Endothelial cell of umbilical vein (primary cell): ENCODE measurements around the gene UIMC1. TPM values are rescaled to one million over a fixed set of nuclear protein-coding genes. Genes with fewer than 3 reads are reported as not detected.

Experiments
- BruUV-seq: library from RNA; stranded (reverse); fragments of 400-500 nt; replicated peaks from 2 replicates; lab custom pipeline; 2021; lab: Mats Ljungman, UMichigan
- CTCF ChIA-PET: fragments of 300-600, 350-600 bp; sonication (Branson Sonifier 250); formaldehyde crosslinking; loops from one replicate; lab custom pipeline; 2021; ENCODE audit warnings: antibody characterized with exemption, inconsistent platforms; lab: Charles Lee
- POLR2A ChIA-PET: fragments of 300-600, 350-600 bp; sonication (Branson Sonifier 250); formaldehyde crosslinking; loops from one replicate; lab custom pipeline; 2021; ENCODE audit warnings: antibody characterized with exemption, inconsistent platforms; lab: Charles Lee
- DNase-seq: peaks from one replicate; pipeline ENCODE4 v3.0.0-alpha.2; 2011; ENCODE audit warnings: low read depth, low spot score
- FAIRE-seq: peaks from 2 replicates; lab custom pipeline; 2011; peaks lifted over from hg19 to GRCh38; lab: Jason Lieb, UNC
- H2AFZ ChIP-seq: 2 replicates; pipeline ENCODE4 v1.6.0; 2012; ENCODE audit warnings: low read depth, low read length, control low read depth, inconsistent platforms
- H3K27ac ChIP-seq: 2 replicates; pipeline ENCODE4 v1.5.1; 2011; ENCODE audit warnings: low read depth, mild to moderate bottlenecking, control low read depth, low read length, moderate library complexity; ENCODE audit not compliant: insufficient read depth
- H3K27me3 ChIP-seq, 2 experiments: 2 replicates each; pipeline versions ENCODE4 v1.6.0 to v1.6.1; 2011; ENCODE audit warnings: low read length in 2 of 2, mixed read lengths in 1 of 2; ENCODE audit not compliant: control insufficient read depth in 2 of 2, insufficient read depth in 2 of 2
- H3K36me3 ChIP-seq, 2 experiments: 2 replicates in 1 of 2; 3 replicates in 1 of 2; pipeline ENCODE4 v1.5.1; 2011; ENCODE audit warnings: low read length in 2 of 2, mild to moderate bottlenecking in 1 of 2, moderate library complexity in 1 of 2; ENCODE audit not compliant: control insufficient read depth in 2 of 2, insufficient read depth in 2 of 2; ENCODE audit errors: extremely low read depth in 1 of 2
- H3K4me1 ChIP-seq: 3 replicates; pipeline ENCODE4 v1.5.1; 2011; ENCODE audit warnings: mild to moderate bottlenecking, low read length; ENCODE audit not compliant: control insufficient read depth, insufficient read depth; ENCODE audit errors: extremely low read depth
- H3K4me2 ChIP-seq: 2 replicates; pipeline ENCODE4 v1.6.1; 2011; ENCODE audit warnings: low read length, control low read depth, mixed read lengths; ENCODE audit not compliant: insufficient read depth
- H3K4me3 ChIP-seq, 3 experiments: fragments of 200-600 bp in 1 of 3; sonication (generic), shearing (Covaris generic) in 1 of 3; replicated peaks in 1 of 3; 2 replicates each; pipeline ENCODE4 v1.5.1; 2011 to 2016; ENCODE audit warnings: control low read depth in 3 of 3, low read length in 3 of 3, mild to moderate bottlenecking in 2 of 3, inconsistent platforms in 1 of 3, low read depth in 1 of 3, moderate library complexity in 1 of 3; ENCODE audit not compliant: insufficient read depth in 1 of 3
- H3K79me2 ChIP-seq: 2 replicates; pipeline ENCODE4 v1.6.0; 2012; ENCODE audit warnings: low read length, inconsistent platforms; ENCODE audit not compliant: control insufficient read depth, insufficient read depth
- H3K9ac ChIP-seq: replicated peaks from 2 replicates; pipeline ENCODE3; 2011; ENCODE audit warnings: low read length, control low read depth; ENCODE audit not compliant: insufficient read depth; ENCODE audit errors: extremely low read depth
- H3K9me1 ChIP-seq: replicated peaks from 3 replicates; pipeline ENCODE4 v1.6.0; 2011; ENCODE audit warnings: mild to moderate bottlenecking, low read length; ENCODE audit not compliant: control insufficient read depth, insufficient read depth; ENCODE audit errors: extremely low read depth
- H3K9me3 ChIP-seq: replicated peaks from 2 replicates; pipeline ENCODE4 v1.5.1; 2012; ENCODE audit warnings: low read length, inconsistent platforms; ENCODE audit not compliant: control insufficient read depth, insufficient read depth
- H4K20me1 ChIP-seq: replicated peaks from 2 replicates; pipeline ENCODE3; 2011; ENCODE audit warnings: mild to moderate bottlenecking, low read length; ENCODE audit not compliant: control insufficient read depth, insufficient read depth; ENCODE audit errors: extremely low read depth
- EZH2 ChIP-seq: IDR thresholded peaks from 2 replicates; pipeline ENCODE4 v1.6.1; 2012; ENCODE audit warnings: borderline replicate concordance, low read depth, mild to moderate bottlenecking, moderate library complexity, low read length, inconsistent platforms; ENCODE audit not compliant: severe bottlenecking
- FOS ChIP-seq: IDR thresholded peaks from 2 replicates; pipeline ENCODE4 v1.6.1; 2011; ENCODE audit warnings: mild to moderate bottlenecking, low read length, moderate library complexity, borderline replicate concordance; ENCODE audit not compliant: insufficient read depth
- GATA2 ChIP-seq: IDR thresholded peaks from 2 replicates; pipeline ENCODE4 v1.7.0; 2011; ENCODE audit warnings: low read depth, mild to moderate bottlenecking, moderate library complexity, mixed read lengths, low read length; ENCODE audit not compliant: insufficient read length, insufficient read depth
- JUN ChIP-seq: IDR thresholded peaks from 2 replicates; pipeline ENCODE4 v1.6.1; 2011; ENCODE audit warnings: borderline replicate concordance, low read depth; ENCODE audit not compliant: insufficient read length, insufficient read depth
- MYC ChIP-seq: IDR thresholded peaks from one replicate; pipeline ENCODE4 v1.6.1; 2011; ENCODE audit warnings: mild to moderate bottlenecking, low read depth, low read length
- POLR2A ChIP-seq: IDR thresholded peaks from 2 replicates; pipeline ENCODE4 v1.6.1; 2012; ENCODE audit warnings: low read depth, mild to moderate bottlenecking, control low read depth, low read length
- POLR2AphosphoS5 ChIP-seq: IDR thresholded peaks from 2 replicates; pipeline ENCODE4 v1.6.1; 2012; ENCODE audit warnings: low read depth, mild to moderate bottlenecking, control low read depth, low read length, moderate library complexity; ENCODE audit not compliant: insufficient read depth
- dilution Hi-C: fragments of 300-500 bp; cut with MboI; formaldehyde crosslinking; loops from one replicate; pipeline ENCODE4 v1.15.0; 2019; ENCODE audit warnings: low sequenced_read_pairs; ENCODE audit not compliant: extremely low pct_ligation_motif_present
- intact Hi-C: fragments of 100-400 bp; cut with micrococcal nuclease; formaldehyde crosslinking; loops from one replicate; pipeline ENCODE4 v1.10.0; 2022
- polyA plus RNA-seq, 4 experiments: library from polyadenylated mRNA; depleted of rRNA in 3 of 4; stranded (reverse) in 3 of 4; unstranded in 1 of 4; fragments of >200 nt; gene quantifications; 2 replicates each; pipeline versions ENCODE4 v1.2.1 to v1.2.3, GENCODE V29; 2011 to 2012; ENCODE audit warnings: missing spikeins in 1 of 4
- total RNA-seq: library from RNA; stranded (reverse); gene quantifications from 2 replicates; pipeline ENCODE4 v1.2.3, GENCODE V29; 2021
- TF ChIP-seq, protein P1 (sequence below): IDR thresholded peaks from 2 replicates; pipeline ENCODE4 v1.6.1; 2011; ENCODE audit not compliant: insufficient read depth, insufficient read length
- TF ChIP-seq, protein P2 (sequence below), 2 donors: IDR thresholded peaks; 1 replicate in 1 of 2; 2 replicates in 1 of 2; pipeline ENCODE4 v1.5.1; 2011; ENCODE audit warnings: low read length in 2 of 2, mild to moderate bottlenecking in 2 of 2, moderate library complexity in 2 of 2, control low read depth in 1 of 2, inconsistent platforms in 1 of 2, low read depth in 1 of 2; ENCODE audit not compliant: insufficient read depth in 1 of 2; ENCODE audit errors: extremely low read depth in 1 of 2

The UIMC1 gene
- total and polyA plus RNA-seq, 2 donors (not counting 3 experiments of a cell fraction or from before 2014, with no cell fraction given), result 17.2 to 60.1 TPM

DNA sequence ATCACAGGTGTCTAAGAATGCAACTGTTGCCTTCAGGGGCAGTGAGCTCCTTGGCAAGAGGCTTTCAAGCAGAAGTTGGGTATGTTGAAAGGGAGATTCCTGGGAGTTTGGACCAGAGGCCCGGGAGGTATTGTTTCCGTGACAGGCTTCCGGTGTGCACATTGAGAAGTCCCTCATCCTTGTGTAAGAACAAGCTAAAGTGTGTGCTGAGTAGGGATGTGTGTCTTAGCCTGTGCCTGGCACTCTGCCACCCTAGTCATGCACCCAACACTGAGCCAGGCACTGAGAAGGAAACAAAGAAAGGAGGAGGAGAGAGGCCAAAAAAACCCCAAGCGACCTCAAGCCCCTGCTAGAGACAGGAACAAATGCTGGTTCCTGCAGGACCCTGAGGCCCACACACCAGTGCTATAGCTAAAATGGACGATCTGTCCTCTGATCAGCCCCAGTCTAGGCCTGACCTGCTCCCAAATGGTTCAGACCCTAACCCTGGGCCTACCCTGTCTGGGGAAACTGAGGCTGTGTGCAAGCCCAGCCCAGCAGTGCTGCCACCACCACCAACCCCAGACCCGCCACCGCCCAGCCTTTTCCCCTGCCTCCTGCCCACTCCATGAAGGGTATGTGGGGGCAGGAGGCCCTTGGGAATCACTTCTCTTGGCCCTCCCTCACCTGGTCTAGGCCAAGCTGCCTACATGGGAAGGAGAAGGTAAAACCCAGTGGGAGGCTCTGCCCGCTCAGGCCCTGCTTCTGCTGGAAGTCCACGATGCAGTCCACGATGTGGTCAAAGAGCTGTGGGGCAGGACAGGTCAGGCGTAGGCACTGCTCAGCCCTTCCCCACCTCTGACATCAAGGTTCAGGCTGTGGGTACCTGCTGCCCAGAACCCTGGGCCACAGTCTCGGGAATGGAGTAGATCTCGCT, 120.0 kb downstream of the UIMC1 start:
- intact Hi-C loops, result loop anchor here (10.0 kb wide), 1 partner anchor 222 kb away; no protein-coding TSS in a partner anchor
- H3K9me1 ChIP-seq, result no peaks in the 10 kb centered on the region
- no peaks in the 10 kb centered on the region for H3K9me3 ChIP-seq
- CTCF ChIA-PET, result interaction anchor here (1.2 kb wide), 1 partner anchor 11 kb away, joined by 4 read pairs; no protein-coding TSS in a partner anchor
- H3K4me2 ChIP-seq, result no peak overlapping the region
- TF ChIP-seq MYC, result no peak
- TF ChIP-seq JUN, result no peak
- no peak for TF ChIP-seq EZH2
- no peak for TF ChIP-seq POLR2AphosphoS5
- TF ChIP-seq GATA2, result no peak
- TF ChIP-seq, protein P1, sequence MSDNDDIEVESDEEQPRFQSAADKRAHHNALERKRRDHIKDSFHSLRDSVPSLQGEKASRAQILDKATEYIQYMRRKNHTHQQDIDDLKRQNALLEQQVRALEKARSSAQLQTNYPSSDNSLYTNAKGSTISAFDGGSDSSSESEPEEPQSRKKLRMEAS, result no peak
- TF ChIP-seq POLR2A, result no peak
- TF ChIP-seq FOS, result no peak
- TF ChIP-seq, protein P2, sequence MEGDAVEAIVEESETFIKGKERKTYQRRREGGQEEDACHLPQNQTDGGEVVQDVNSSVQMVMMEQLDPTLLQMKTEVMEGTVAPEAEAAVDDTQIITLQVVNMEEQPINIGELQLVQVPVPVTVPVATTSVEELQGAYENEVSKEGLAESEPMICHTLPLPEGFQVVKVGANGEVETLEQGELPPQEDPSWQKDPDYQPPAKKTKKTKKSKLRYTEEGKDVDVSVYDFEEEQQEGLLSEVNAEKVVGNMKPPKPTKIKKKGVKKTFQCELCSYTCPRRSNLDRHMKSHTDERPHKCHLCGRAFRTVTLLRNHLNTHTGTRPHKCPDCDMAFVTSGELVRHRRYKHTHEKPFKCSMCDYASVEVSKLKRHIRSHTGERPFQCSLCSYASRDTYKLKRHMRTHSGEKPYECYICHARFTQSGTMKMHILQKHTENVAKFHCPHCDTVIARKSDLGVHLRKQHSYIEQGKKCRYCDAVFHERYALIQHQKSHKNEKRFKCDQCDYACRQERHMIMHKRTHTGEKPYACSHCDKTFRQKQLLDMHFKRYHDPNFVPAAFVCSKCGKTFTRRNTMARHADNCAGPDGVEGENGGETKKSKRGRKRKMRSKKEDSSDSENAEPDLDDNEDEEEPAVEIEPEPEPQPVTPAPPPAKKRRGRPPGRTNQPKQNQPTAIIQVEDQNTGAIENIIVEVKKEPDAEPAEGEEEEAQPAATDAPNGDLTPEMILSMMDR (IDR thresholded peaks at IDR 0.05; ENCODE audit: extremely low read depth in 1 of 2, insufficient read depth in 1 of 2, low read depth in 1 of 2, low read length in 2 of 2), result no peak
- no peak overlapping the region for H2AFZ ChIP-seq
- H3K4me3 ChIP-seq, result no peak overlapping the region
- dilution Hi-C loops, result no loop called here
- H3K4me1 ChIP-seq, result no peaks in the 10 kb centered on the region
- H4K20me1 ChIP-seq, result no peaks in the 10 kb centered on the region
- peaks cover 0 to 3% of the 10 kb centered on the region in 2 experiments for H3K27me3 ChIP-seq
- FAIRE-seq, result no peak
- no peaks in the 10 kb centered on the region for H3K79me2 ChIP-seq
- H3K36me3 ChIP-seq, result no peaks in the 10 kb centered on the region
- DNase-seq, result no peak
- POLR2A ChIA-PET, result no interaction called here
- no peak overlapping the region for H3K27ac ChIP-seq
- no peak overlapping the region for H3K9ac ChIP-seq
- no TSS peak for BruUV-seq
